IMR-90 (cell line): Measurements from ENCODE around the gene HDAC9. TPM values are rescaled to one million over a fixed set of nuclear protein-coding genes. Genes with fewer than 3 reads are reported as not detected.

Experiments
- ATAC-seq: fragments of 200-7000 bp; cut with Tn5 transposase; 2 replicates; pipeline ENCODE4 v1.9.1; 2020; ENCODE audit warnings: low read depth, mild to moderate bottlenecking, moderate library complexity
- BruUV-seq: library from RNA; stranded (reverse); fragments of 400-500 nt; replicated peaks from 2 replicates; lab custom pipeline; 2021; lab: Mats Ljungman, UMichigan
- CTCF ChIA-PET: fragments of 300-600 bp; formaldehyde crosslinking; extraction: SDS; loops from one replicate; lab custom pipeline; 2021; ENCODE audit warnings: antibody characterized with exemption; lab: Yijun Ruan, JAX
- POLR2A ChIA-PET: fragments of 300-600 bp; sonication (Branson Sonifier 250); formaldehyde crosslinking; loops from one replicate; lab custom pipeline; 2022; ENCODE audit warnings: antibody characterized with exemption; ENCODE audit not compliant: unreplicated experiment; lab: Charles Lee
- DNase-seq: peaks from one replicate; pipeline ENCODE4 v3.0.0; 2013
- H2AFZ ChIP-seq: replicated peaks from 2 replicates; pipeline ENCODE3; 2013; ENCODE audit warnings: low read length, mild to moderate bottlenecking; ENCODE audit not compliant: poor library complexity
- H2AK5ac ChIP-seq: 2 replicates; pipeline ENCODE4 v1.6.1; 2013; ENCODE audit warnings: low read depth, low read length, inconsistent platforms
- H2AK9ac ChIP-seq: replicated peaks from 2 replicates; pipeline ENCODE3; 2013; ENCODE audit warnings: mild to moderate bottlenecking, low read depth, low read length, moderate library complexity; ENCODE audit not compliant: poor library complexity
- H2BK120ac ChIP-seq: 2 replicates; pipeline ENCODE4 v1.6.1; 2013; ENCODE audit warnings: low read depth, low read length, inconsistent platforms
- H2BK15ac ChIP-seq: 3 replicates; pipeline ENCODE4 v1.6.1; 2013; ENCODE audit warnings: low read depth, low read length, inconsistent platforms
- H2BK20ac ChIP-seq: 2 replicates; pipeline ENCODE4 v1.6.1; 2013; ENCODE audit warnings: low read depth, mild to moderate bottlenecking, inconsistent platforms, low read length, moderate library complexity
- H2BK5ac ChIP-seq: 2 replicates; pipeline ENCODE4 v1.6.1; 2013; ENCODE audit warnings: mild to moderate bottlenecking, low read depth, low read length, inconsistent platforms; ENCODE audit not compliant: poor library complexity, severe bottlenecking
- H3K14ac ChIP-seq: replicated peaks from 2 replicates; pipeline ENCODE4 v1.6.1; 2013; ENCODE audit warnings: low read depth, low read length, inconsistent platforms
- H3K18ac ChIP-seq: 2 replicates; pipeline ENCODE4 v1.6.1; 2013; ENCODE audit warnings: low read depth, low read length, control low read depth
- H3K23ac ChIP-seq: 2 replicates; pipeline ENCODE4 v1.6.1; 2013; ENCODE audit warnings: low read depth, low read length, inconsistent platforms
- H3K27ac ChIP-seq: 2 replicates; pipeline ENCODE4 v1.5.1; 2013; ENCODE audit warnings: mild to moderate bottlenecking, control low read depth, low read length; ENCODE audit not compliant: insufficient read depth
- H3K27me3 ChIP-seq: 2 replicates; pipeline ENCODE4 v1.6.1; 2013; ENCODE audit warnings: low read length; ENCODE audit not compliant: control insufficient read depth, insufficient read depth
- H3K36me3 ChIP-seq: 2 replicates; pipeline ENCODE4 v1.6.1; 2013; ENCODE audit warnings: low read length, mixed read lengths; ENCODE audit not compliant: control insufficient read depth, insufficient read depth
- H3K4ac ChIP-seq: 2 replicates; pipeline ENCODE4 v1.6.1; 2013; ENCODE audit warnings: low read depth, low read length, inconsistent platforms
- H3K4me1 ChIP-seq: 2 replicates; pipeline ENCODE4 v1.6.1; 2013; ENCODE audit warnings: low read length, mixed read lengths; ENCODE audit not compliant: control insufficient read depth, insufficient read depth
- H3K4me2 ChIP-seq: 2 replicates; pipeline ENCODE4 v1.6.1; 2013; ENCODE audit warnings: low read depth, mild to moderate bottlenecking, control low read depth, low read length, moderate library complexity
- H3K4me3 ChIP-seq: 2 replicates; pipeline ENCODE4 v1.5.1; 2013; ENCODE audit warnings: low read depth, mild to moderate bottlenecking, control low read depth, low read length, moderate library complexity; ENCODE audit not compliant: insufficient read depth
- H3K56ac ChIP-seq: 2 replicates; pipeline ENCODE4 v1.6.1; 2013; ENCODE audit warnings: low read length, inconsistent platforms; ENCODE audit not compliant: insufficient read depth; ENCODE audit errors: extremely low read depth
- H3K79me1 ChIP-seq, 2 experiments: 2 replicates each; pipeline ENCODE4 v1.6.1; 2013; ENCODE audit warnings: low read length in 2 of 2, inconsistent platforms in 1 of 2, low read depth in 1 of 2
- H3K9ac ChIP-seq: 2 replicates; pipeline ENCODE4 v1.6.1; 2013; ENCODE audit warnings: low read depth, low read length, control low read depth
- H3K9me1 ChIP-seq: 2 replicates; pipeline ENCODE4 v1.6.1; 2013; ENCODE audit warnings: low read length, inconsistent platforms; ENCODE audit not compliant: insufficient read depth
- H3K9me3 ChIP-seq: 2 replicates; pipeline ENCODE4 v1.6.1; 2013; ENCODE audit warnings: low read length; ENCODE audit not compliant: control insufficient read depth, insufficient read depth
- H4K20me1 ChIP-seq: 2 replicates; pipeline ENCODE4 v1.6.1; 2013; ENCODE audit warnings: low read length, inconsistent platforms; ENCODE audit not compliant: insufficient read depth
- H4K5ac ChIP-seq: 2 replicates; pipeline ENCODE4 v1.6.1; 2013; ENCODE audit warnings: mild to moderate bottlenecking, low read depth, low read length, control low read depth
- H4K8ac ChIP-seq, 2 experiments: 2 replicates each; pipeline ENCODE4 v1.6.1; 2013; ENCODE audit warnings: low read depth in 2 of 2, low read length in 2 of 2, control low read depth in 1 of 2, inconsistent platforms in 1 of 2
- H4K91ac ChIP-seq: 2 replicates; pipeline ENCODE4 v1.6.1; 2013; ENCODE audit warnings: low read depth, low read length, inconsistent platforms; ENCODE audit not compliant: insufficient read depth
- CEBPB ChIP-seq: IDR thresholded peaks from 2 replicates; pipeline ENCODE4 v1.6.1; 2012; ENCODE audit warnings: low read depth, low read length, improper control_type of control experiment
- CHD1 ChIP-seq: IDR thresholded peaks from 2 replicates; pipeline ENCODE4 v1.6.1; 2012; ENCODE audit warnings: low read depth, low read length, improper control_type of control experiment
- CTCF ChIP-seq: conservative IDR thresholded peaks from 2 replicates; pipeline ENCODE4 v1.5.1; 2012; ENCODE audit warnings: mild to moderate bottlenecking, low read depth, low read length, improper control_type of control experiment
- MAFK ChIP-seq: IDR thresholded peaks from 2 replicates; pipeline ENCODE4 v1.6.1; 2012; ENCODE audit warnings: low read depth, low read length, improper control_type of control experiment
- MAZ ChIP-seq: IDR thresholded peaks from 2 replicates; pipeline ENCODE4 v1.6.1; 2012; ENCODE audit warnings: low read depth, mild to moderate bottlenecking, low read length, improper control_type of control experiment, moderate library complexity, borderline replicate concordance
- MXI1 ChIP-seq: IDR thresholded peaks from 2 replicates; pipeline ENCODE4 v1.6.1; 2012; ENCODE audit warnings: low read depth, mild to moderate bottlenecking, low read length, moderate library complexity, borderline replicate concordance
- POLR2A ChIP-seq: IDR thresholded peaks from 2 replicates; pipeline ENCODE4 v1.6.1; 2012; ENCODE audit warnings: mild to moderate bottlenecking, low read depth, low read length
- RAD21 ChIP-seq: IDR thresholded peaks from 2 replicates; pipeline ENCODE4 v1.6.1; 2012; ENCODE audit warnings: low read length, improper control_type of control experiment
- RCOR1 ChIP-seq: IDR thresholded peaks from 2 replicates; pipeline ENCODE4 v1.6.1; 2012; ENCODE audit warnings: mild to moderate bottlenecking, low read length, improper control_type of control experiment; ENCODE audit not compliant: insufficient replicate concordance
- RFX5 ChIP-seq: IDR thresholded peaks from 2 replicates; pipeline ENCODE4 v1.8.0; 2012; ENCODE audit warnings: low read depth, mild to moderate bottlenecking, low read length, moderate library complexity
- SMC3 ChIP-seq: fragments of 150-350 bp; IDR thresholded peaks from 2 replicates; pipeline ENCODE4 v1.6.1; 2016; ENCODE audit warnings: low read depth, mild to moderate bottlenecking, antibody characterized with exemption, low read length, moderate library complexity
- USF2 ChIP-seq: fragments of 150-350 bp; IDR thresholded peaks from 2 replicates; pipeline ENCODE4 v1.6.1; 2017; ENCODE audit warnings: mild to moderate bottlenecking, antibody characterized with exemption, low read length, low read depth
- WGBS, 2 experiments: methylation state at CpG; one replicate each; pipeline versions ENCODE4 v1.1.5 to v1.1.7; 2013; ENCODE audit warnings: missing lambda C conversion rate in 2 of 2; ENCODE audit not compliant: insufficient read length in 1 of 2; ENCODE audit errors: extremely low coverage in 2 of 2; 5-methylcytosine and 5-hydroxymethylcytosine counted together
- dilution Hi-C: fragments of 300-500 bp; cut with HindIII; formaldehyde crosslinking; loops from one replicate; pipeline ENCODE4 v1.14.3; 2018; ENCODE audit warnings: low sequenced_read_pairs; ENCODE audit not compliant: unreplicated experiment
- in situ Hi-C: fragments of 300-500 bp; cut with MboI; formaldehyde crosslinking; loops from 3 replicates; pipeline ENCODE4 v1.14.3; 2019; ENCODE audit warnings: low sequenced_read_pairs, inconsistent platforms, mixed read lengths
- intact Hi-C: fragments of 100-400 bp; cut with micrococcal nuclease; formaldehyde crosslinking; loops from 2 replicates; pipeline ENCODE4 v1.10.0; 2022
- polyA plus RNA-seq, 3 experiments: library from polyadenylated mRNA; depleted of rRNA; stranded (reverse); fragments of >200 nt; gene quantifications; 2 replicates each; pipeline ENCODE4 v1.2.3, GENCODE V29; 2012; ENCODE audit warnings: low replicate concordance in 1 of 3
- total RNA-seq: library from RNA; depleted of rRNA; stranded (reverse); fragments of >200 nt; gene quantifications from 2 replicates; pipeline ENCODE4 v1.2.3, GENCODE V29; 2012

HDAC9 gene
- total and polyA plus RNA-seq, 2 of the 4 experiments (the other 2 are of a cell fraction), result 4.3 to 24.7 TPM

GRCh38 chr7:18509481-18509880, 13.9 kb downstream of the HDAC9 start:
- peaks cover 2% of the 10 kb centered on the region; the same call in 1 of the 2 replicates for H3K4me1 ChIP-seq
- H2AFZ ChIP-seq, result no peak overlapping the region

More at GRCh38 chr7:18509481-18509880, 13.9 kb downstream of the HDAC9 start:
- ChIA-PET POLR2A (no interaction called here), CTCF (no interaction called here)
- ATAC-seq (no peak; the same call in 1 of the 2 replicates), DNase-seq (peak; percentile 4)
- peak overlapping the region; percentile 99 for H4K91ac ChIP-seq
- H3K27ac ChIP-seq, result peak overlapping the region; percentile 96
- H3K4me2 ChIP-seq, result peak overlapping the region; percentile 99
- peak overlapping the region; percentile 100; the same call in 1 of the 2 replicates for H4K5ac ChIP-seq
- H2BK120ac ChIP-seq, result peak overlapping the region; percentile 100
- H4K8ac ChIP-seq, result peak overlapping the region; percentile 85 to 100; a peak in 3 of 4 replicates
- H3K36me3 ChIP-seq, result no peaks in the 10 kb centered on the region
- in situ Hi-C loops (no loop called here), dilution Hi-C loops (no loop called here), intact Hi-C loops (no loop called here)
- 0 out of 2 replicates have a peak overlapping the region, but pooled peaks have one; percentile 99 for H2AK5ac ChIP-seq
- H2BK5ac ChIP-seq, result peak overlapping the region; percentile 100
- peaks cover 3 to 9% of the 10 kb centered on the region in 2 experiments; a peak in 2 of 4 replicates for H3K79me1 ChIP-seq
- TF ChIP-seq MXI1, result no peak
- no peak for TF ChIP-seq RCOR1
- no peak for TF ChIP-seq POLR2A
- no peak for TF ChIP-seq SMC3
- no peak for TF ChIP-seq RFX5
- no peak for TF ChIP-seq MAZ
- TF ChIP-seq CHD1, result no peak
- no peak for TF ChIP-seq CEBPB
- no peak for TF ChIP-seq USF2
- no peak for TF ChIP-seq RAD21
- TF ChIP-seq MAFK, result no peak
- no peak for TF ChIP-seq CTCF
- H3K9ac ChIP-seq, result peak overlapping the region; percentile 68; the same call in 1 of the 2 replicates
- peak overlapping the region; percentile 99 for H3K14ac ChIP-seq
- H3K9me1 ChIP-seq, result no peaks in the 10 kb centered on the region
- H2BK15ac ChIP-seq, result peak overlapping the region; percentile 98; the same call in 2 of the 3 replicates
- peak overlapping the region; percentile 99 for H2AK9ac ChIP-seq
- H3K4me3 ChIP-seq, result peak overlapping the region; percentile 68; the same call in 1 of the 2 replicates
- peak overlapping the region; percentile 99 for H2BK20ac ChIP-seq
- peak overlapping the region; percentile 99 for H3K18ac ChIP-seq
- no CpG with 5 or more reads among the region's 2 CpGs for WGBS, 2 experiments
- no peaks in the 10 kb centered on the region for H4K20me1 ChIP-seq
- H3K4ac ChIP-seq, result peak overlapping the region; percentile 100
- H3K23ac ChIP-seq, result peak overlapping the region; percentile 100
- BruUV-seq, result TSS peak; percentile 98
- H3K56ac ChIP-seq, result peak overlapping the region; percentile 96
- H3K27me3 ChIP-seq, result no peaks in the 10 kb centered on the region
- H3K9me3 ChIP-seq, result no peaks in the 10 kb centered on the region
